Parathyroid adenoma (tissue), 2 donors: ENCODE measurements around the gene ITGB5.
"Not testable (repeated sequence)": the region's sequence is repeated elsewhere in the genome, so short reads cannot be mapped to it uniquely, and the experiment has no call there.

Experiments used
- H2AFZ ChIP-seq: fragments of 300-600 bp; sonication (generic); one replicate; pipeline ENCODE4 v1.7.0; 2017; ENCODE audit warnings: antibody characterized with exemption, mild to moderate bottlenecking
- H3K27ac ChIP-seq: fragments of 300-600 bp; sonication (generic); one replicate; pipeline ENCODE4 v1.7.0; 2017
- H3K27me3 ChIP-seq: fragments of 300-600 bp; sonication (generic); one replicate; pipeline ENCODE4 v1.7.0; 2017; ENCODE audit warnings: low read length; ENCODE audit not compliant: control insufficient read depth, insufficient read depth
- H3K36me3 ChIP-seq: fragments of 300-600 bp; sonication (generic); one replicate; pipeline ENCODE4 v1.7.0; 2017; ENCODE audit warnings: low read length; ENCODE audit not compliant: control insufficient read depth, insufficient read depth
- H3K4me1 ChIP-seq: fragments of 300-600 bp; sonication (generic); one replicate; pipeline ENCODE4 v1.7.0; 2017; ENCODE audit warnings: control low read depth
- H3K4me2 ChIP-seq: fragments of 300-600 bp; sonication (generic); one replicate; pipeline ENCODE4 v1.7.0; 2017; ENCODE audit warnings: low read length
- H3K4me3 ChIP-seq: fragments of 300-600 bp; sonication (generic); one replicate; pipeline ENCODE4 v1.7.0; 2017; ENCODE audit warnings: low read depth, low read length
- H3K79me2 ChIP-seq: fragments of 300-600 bp; sonication (generic); one replicate; pipeline ENCODE4 v1.7.0; 2017; ENCODE audit warnings: control low read depth
- H3K9ac ChIP-seq: fragments of 300-600 bp; sonication (generic); one replicate; pipeline ENCODE4 v1.7.0; 2017; ENCODE audit warnings: mild to moderate bottlenecking
- H3K9me3 ChIP-seq: fragments of 300-600 bp; sonication (generic); one replicate; pipeline ENCODE4 v1.7.0; 2017; ENCODE audit warnings: low read length; ENCODE audit not compliant: control insufficient read depth
- TF ChIP-seq, protein P1 (sequence below): fragments of 300-600 bp; sonication (generic); IDR thresholded peaks from one replicate; pipeline ENCODE4 v1.7.0; 2017; ENCODE audit warnings: antibody characterized with exemption, mild to moderate bottlenecking
- donor health status: primary hyperparathyroidism.

The ITGB5 gene

DNA sequence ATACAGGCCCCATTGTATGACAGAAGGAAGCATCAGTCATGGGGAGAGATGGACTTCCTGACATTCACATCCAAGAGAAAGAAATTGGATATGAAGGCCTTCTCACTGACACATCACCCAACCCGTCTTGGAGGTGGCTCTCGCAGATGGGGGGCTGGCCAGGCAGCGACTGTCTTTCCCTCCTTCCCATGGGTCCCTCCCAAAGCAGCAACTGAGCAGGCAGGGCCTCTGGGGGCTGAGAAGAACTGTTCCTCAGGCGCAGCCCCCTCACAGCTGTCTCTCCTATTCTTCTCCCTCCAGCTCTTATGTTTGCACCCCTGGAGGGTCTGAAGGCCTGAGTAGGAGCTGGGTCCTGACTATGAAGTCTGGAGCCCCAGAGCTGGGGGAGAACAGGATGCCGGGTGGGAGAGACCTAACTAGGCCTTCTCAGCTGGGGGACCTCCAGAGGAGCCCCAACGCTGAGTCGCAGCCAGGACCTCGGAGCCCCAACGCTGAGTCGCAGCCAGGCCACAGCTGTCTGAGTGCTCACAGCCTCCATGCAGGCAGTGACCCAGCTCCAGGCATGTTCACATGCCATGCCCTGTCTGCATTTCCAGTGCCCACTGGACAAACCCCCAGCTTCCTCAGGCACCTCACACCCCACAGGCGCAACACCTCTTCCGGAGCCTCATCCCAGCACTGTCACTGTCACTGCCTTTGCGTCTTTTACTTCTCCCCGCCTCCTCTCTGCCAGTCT, 127.3 kb downstream of the ITGB5 start:
- no peak overlapping the region for H3K4me3 ChIP-seq
- no peaks in the 10 kb centered on the region for H3K36me3 ChIP-seq
- H3K79me2 ChIP-seq = no peaks in the 10 kb centered on the region
- no peak overlapping the region for H2AFZ ChIP-seq
- TF ChIP-seq, protein P1, sequence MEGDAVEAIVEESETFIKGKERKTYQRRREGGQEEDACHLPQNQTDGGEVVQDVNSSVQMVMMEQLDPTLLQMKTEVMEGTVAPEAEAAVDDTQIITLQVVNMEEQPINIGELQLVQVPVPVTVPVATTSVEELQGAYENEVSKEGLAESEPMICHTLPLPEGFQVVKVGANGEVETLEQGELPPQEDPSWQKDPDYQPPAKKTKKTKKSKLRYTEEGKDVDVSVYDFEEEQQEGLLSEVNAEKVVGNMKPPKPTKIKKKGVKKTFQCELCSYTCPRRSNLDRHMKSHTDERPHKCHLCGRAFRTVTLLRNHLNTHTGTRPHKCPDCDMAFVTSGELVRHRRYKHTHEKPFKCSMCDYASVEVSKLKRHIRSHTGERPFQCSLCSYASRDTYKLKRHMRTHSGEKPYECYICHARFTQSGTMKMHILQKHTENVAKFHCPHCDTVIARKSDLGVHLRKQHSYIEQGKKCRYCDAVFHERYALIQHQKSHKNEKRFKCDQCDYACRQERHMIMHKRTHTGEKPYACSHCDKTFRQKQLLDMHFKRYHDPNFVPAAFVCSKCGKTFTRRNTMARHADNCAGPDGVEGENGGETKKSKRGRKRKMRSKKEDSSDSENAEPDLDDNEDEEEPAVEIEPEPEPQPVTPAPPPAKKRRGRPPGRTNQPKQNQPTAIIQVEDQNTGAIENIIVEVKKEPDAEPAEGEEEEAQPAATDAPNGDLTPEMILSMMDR = no peak
- no peak overlapping the region for H3K4me2 ChIP-seq
- H3K27ac ChIP-seq = no peak overlapping the region
- H3K9ac ChIP-seq = no peak overlapping the region
- H3K27me3 ChIP-seq = no peaks in the 10 kb centered on the region
- peaks cover 6% of the 10 kb centered on the region for H3K4me1 ChIP-seq
- no peaks in the 10 kb centered on the region for H3K9me3 ChIP-seq

DNA sequence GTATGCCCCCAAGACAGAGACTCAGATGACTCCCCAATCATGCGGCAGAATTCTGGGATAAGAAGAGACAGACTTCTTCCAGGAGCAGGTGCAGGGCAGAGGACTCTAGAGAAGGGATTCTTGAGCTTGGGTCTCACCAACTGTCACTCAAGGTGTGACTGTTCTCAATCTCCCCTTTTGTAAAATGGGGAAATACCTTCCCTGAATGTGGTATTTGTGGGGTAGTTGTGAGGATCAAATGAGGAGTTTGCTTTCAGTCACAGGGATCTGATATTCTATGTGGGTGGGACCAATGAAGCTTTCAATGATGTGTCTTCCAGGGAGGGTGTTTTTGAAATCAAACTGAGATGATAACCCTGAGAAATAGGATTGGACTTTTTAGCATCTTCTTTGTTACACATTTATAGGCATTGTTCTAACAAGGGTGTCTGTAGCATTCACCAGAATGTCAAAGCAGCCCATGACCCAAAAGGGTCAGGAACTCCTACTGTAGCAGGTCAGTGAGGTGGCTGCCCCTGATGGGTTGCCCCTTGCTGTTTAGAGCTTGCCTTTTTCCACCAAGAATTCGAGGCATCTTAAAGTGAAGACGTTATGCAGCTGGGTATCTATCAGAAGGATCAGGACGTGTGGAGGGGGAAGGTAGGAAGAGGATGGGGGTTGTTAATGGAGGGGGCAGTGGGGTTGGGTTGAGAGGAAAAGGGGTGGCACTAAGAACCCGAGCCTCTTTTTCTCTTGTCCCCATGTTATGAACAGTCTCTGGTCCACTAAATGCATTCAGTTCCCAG, 128.1 kb downstream of the ITGB5 start:
- Histone ChIP-seq H3K36me3 (no peaks in the 10 kb centered on the region), H3K9me3 (no peaks in the 10 kb centered on the region), H3K79me2 (no peaks in the 10 kb centered on the region), H3K27ac (no peak overlapping the region), H3K27me3 (no peaks in the 10 kb centered on the region), H2AFZ (no peak overlapping the region), H3K4me2 (no peak overlapping the region), H3K4me3 (no peak overlapping the region), H3K9ac (no peak overlapping the region), H3K4me1 (peaks cover 6% of the 10 kb centered on the region)
- TF ChIP-seq, protein P1 = no peak

DNA sequence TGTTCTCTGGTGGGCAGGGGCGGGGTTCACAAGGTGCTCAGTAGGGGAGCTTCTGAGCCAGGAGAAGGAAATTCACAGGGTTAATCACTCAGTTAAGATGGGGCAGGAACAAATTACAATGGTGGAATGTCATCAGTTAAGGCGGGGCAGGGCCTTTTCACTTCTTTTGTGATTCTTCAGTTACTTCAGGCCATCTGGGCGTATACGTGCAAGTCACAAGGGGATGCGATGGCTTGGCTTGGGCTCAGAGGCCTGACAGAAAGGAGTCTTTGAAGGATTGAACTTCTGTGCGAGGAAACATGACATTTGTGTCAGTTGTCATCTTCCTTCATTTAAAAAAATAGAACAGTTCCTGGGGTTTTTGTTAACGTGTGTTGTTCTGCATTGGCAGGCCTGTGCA, 129.2 kb downstream of the ITGB5 start:
- not testable (repeated sequence) for H3K4me1 ChIP-seq, H3K9ac ChIP-seq, H3K27ac ChIP-seq, H3K36me3 ChIP-seq, H3K27me3 ChIP-seq, H3K79me2 ChIP-seq, H2AFZ ChIP-seq, H3K4me3 ChIP-seq, H3K4me2 ChIP-seq, H3K9me3 ChIP-seq

DNA sequence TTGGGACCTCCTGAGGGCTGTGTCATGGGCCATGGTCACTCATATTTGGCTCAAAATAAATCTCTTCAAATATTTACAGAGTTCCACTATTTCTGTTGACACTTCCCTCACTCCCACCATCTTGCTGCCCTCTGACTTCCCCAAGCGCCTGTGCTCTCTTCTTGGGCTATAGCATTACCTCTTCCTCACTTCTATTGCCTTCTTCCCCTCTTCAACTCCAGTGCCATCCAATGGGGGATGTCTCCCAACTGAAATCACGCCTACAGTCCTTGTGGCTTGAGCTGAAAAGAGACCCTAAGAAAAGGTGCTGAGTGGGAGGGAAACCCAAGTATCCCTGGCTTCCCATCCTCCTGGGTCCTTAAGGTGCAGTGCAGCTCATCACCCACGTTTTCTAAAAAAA, 135.1 kb downstream of the ITGB5 start:
- no peak overlapping the region for H2AFZ ChIP-seq
- no peaks in the 10 kb centered on the region for H3K4me1 ChIP-seq
- no peak overlapping the region for H3K4me3 ChIP-seq
- no peak overlapping the region for H3K9ac ChIP-seq
- no peaks in the 10 kb centered on the region for H3K27me3 ChIP-seq
- H3K36me3 ChIP-seq = no peaks in the 10 kb centered on the region
- H3K9me3 ChIP-seq = no peaks in the 10 kb centered on the region
- H3K27ac ChIP-seq = no peak overlapping the region
- TF ChIP-seq, protein P1 = no peak
- H3K79me2 ChIP-seq = no peaks in the 10 kb centered on the region
- no peak overlapping the region for H3K4me2 ChIP-seq

DNA sequence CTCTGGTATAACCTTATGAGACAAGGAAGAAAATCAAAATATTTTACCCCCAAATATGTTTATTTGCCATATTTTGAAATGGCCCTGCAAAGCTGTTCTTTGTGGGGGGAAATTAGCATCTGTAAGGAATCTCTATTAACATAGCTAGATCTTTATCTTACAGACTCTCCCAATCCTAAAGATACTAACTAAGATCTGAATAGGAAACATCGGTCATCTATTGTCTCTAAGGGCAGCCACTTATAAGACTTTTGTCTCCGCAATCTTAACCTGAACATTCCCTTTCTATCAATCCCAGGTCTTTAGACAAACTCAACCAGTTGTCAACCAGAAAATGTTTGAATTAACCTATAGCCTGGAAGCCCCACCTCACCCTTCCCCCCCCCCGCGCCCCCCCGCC, 135.7 kb downstream of the ITGB5 start:
- TF ChIP-seq, protein P1 = no peak
- Histone ChIP-seq H3K79me2 (no peaks in the 10 kb centered on the region), H3K4me1 (no peaks in the 10 kb centered on the region)

DNA sequence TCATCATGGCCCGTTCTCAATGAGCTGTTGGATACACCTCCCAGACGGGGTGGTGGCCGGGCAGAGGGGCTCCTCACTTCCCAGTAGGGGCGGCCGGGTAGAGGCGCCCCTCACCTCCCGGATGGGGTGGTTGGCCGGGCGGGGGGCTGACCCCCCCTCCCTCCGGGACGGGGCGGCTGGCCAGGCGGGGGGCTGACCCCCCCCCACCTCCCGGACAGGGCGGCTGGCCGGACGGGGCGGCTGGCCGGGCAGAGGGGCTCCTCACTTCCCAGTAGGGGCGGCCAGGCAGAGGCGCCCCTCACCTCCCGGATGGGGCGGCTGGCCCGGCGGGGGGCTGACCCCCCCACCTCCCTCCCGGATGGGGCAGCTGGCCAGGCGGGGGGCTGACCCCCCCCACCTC, 137.3 kb downstream of the ITGB5 start:
- H3K36me3 ChIP-seq, H3K27ac ChIP-seq, H2AFZ ChIP-seq, H3K4me1 ChIP-seq, H3K79me2 ChIP-seq, H3K9me3 ChIP-seq, H3K4me2 ChIP-seq, H3K27me3 ChIP-seq, H3K4me3 ChIP-seq, H3K9ac ChIP-seq: not testable (repeated sequence)

More for the DNA sequence above, 135.7 kb downstream of the ITGB5 start:
- H3K27me3 ChIP-seq = no peaks in the 10 kb centered on the region
- no peak overlapping the region for H3K27ac ChIP-seq
- no peaks in the 10 kb centered on the region for H3K36me3 ChIP-seq
- H3K4me3 ChIP-seq = no peak overlapping the region
- H3K9ac ChIP-seq = no peak overlapping the region
- H2AFZ ChIP-seq = no peak overlapping the region
- no peaks in the 10 kb centered on the region for H3K9me3 ChIP-seq
- H3K4me2 ChIP-seq = no peak overlapping the region
